IgD-negative memory B cell (primary cell): ENCODE results near the gene TSPEAR. TPM values are rescaled to one million over a fixed set of nuclear protein-coding genes. Genes with fewer than 3 reads are reported as not detected.
A peak's percentile ranks its signal among the peaks of the same experiment; 100 is the strongest.
"Not testable (repeated sequence)": the region's sequence is repeated elsewhere in the genome, so short reads cannot be mapped to it uniquely, and the experiment has no call there.

Experiments used
- H3K27ac Mint-ChIP-seq, 3 donors: one replicate each; pipeline ENCODE4 v1.8.0; 2020 to 2022; ENCODE audit warnings: mild to moderate bottlenecking in 3 of 3, mixed read lengths in 3 of 3, moderate library complexity in 1 of 3
- H3K27me3 Mint-ChIP-seq: one replicate; pipeline ENCODE4 v1.8.0; 2021; ENCODE audit warnings: mixed read lengths
- H3K36me3 Mint-ChIP-seq: one replicate; pipeline ENCODE4 v1.8.0; 2020; ENCODE audit warnings: mild to moderate bottlenecking, mixed read lengths
- H3K4me1 Mint-ChIP-seq, 3 donors: one replicate each; pipeline ENCODE4 v1.8.0; 2020 to 2022; ENCODE audit warnings: mixed read lengths in 3 of 3, mild to moderate bottlenecking in 1 of 3
- H3K4me3 Mint-ChIP-seq, 4 donors: one replicate each; pipeline ENCODE4 v1.8.0; 2020 to 2022; ENCODE audit warnings: mild to moderate bottlenecking in 4 of 4, mixed read lengths in 4 of 4, moderate library complexity in 3 of 4
- H3K9me3 Mint-ChIP-seq, 3 donors: one replicate each; pipeline ENCODE4 v1.8.0; 2020 to 2021; ENCODE audit warnings: mixed read lengths in 3 of 3, mild to moderate bottlenecking in 1 of 3
- polyA plus RNA-seq: library from polyadenylated mRNA; unstranded; fragments of 300-500 nt; fragmentation: Illumina TruSeq; gene quantifications from one replicate; pipeline ENCODE4 v1.2.3, GENCODE V29; 2021

Gene TSPEAR
- polyA plus RNA-seq, 1 donor from 2014 or later, result not detected

GRCh38 chr21:44703731-44704635 is 7.4 kb downstream of the TSPEAR start:
- Mint-ChIP-seq H3K27me3 (peaks cover 62% of the 10 kb centered on the region), H3K4me3 (no peak overlapping the region), H3K36me3 (no peaks in the 10 kb centered on the region), H3K4me1 (no peaks in the 10 kb centered on the region), H3K27ac (no peak overlapping the region), H3K9me3 (peaks cover 0 to 2% (median 0%) of the 10 kb centered on the region in 3 donors)

GRCh38 chr21:44702973-44703730 is 8.2 kb downstream of the TSPEAR start:
- Mint-ChIP-seq H3K4me3 (peak overlapping the region in 1 of 4 donors; percentile 33), H3K36me3 (no peaks in the 10 kb centered on the region), H3K4me1 (no peaks in the 10 kb centered on the region), H3K27ac (no peak overlapping the region), H3K27me3 (peaks cover 59% of the 10 kb centered on the region), H3K9me3 (peaks cover 0 to 2% (median 0%) of the 10 kb centered on the region in 3 donors)

- H3K27me3 Mint-ChIP-seq, result peaks cover 56% of the 10 kb centered on the region
- H3K27ac Mint-ChIP-seq, result no peak overlapping the region
- H3K4me1 Mint-ChIP-seq, result no peaks in the 10 kb centered on the region
Observed at GRCh38 chr21:44702111-44702972, 9.0 kb downstream of the TSPEAR start.

GRCh38 chr21:44701541-44701940 is 9.8 kb downstream of the TSPEAR start:
- Mint-ChIP-seq H3K4me3 (peak overlapping the region in 1 of 4 donors; percentile 65), H3K4me1 (no peaks in the 10 kb centered on the region), H3K27ac (no peak overlapping the region), H3K36me3 (no peaks in the 10 kb centered on the region), H3K27me3 (peaks cover 55% of the 10 kb centered on the region), H3K9me3 (peaks cover 0 to 2% (median 0%) of the 10 kb centered on the region in 3 donors)

More at GRCh38 chr21:44702111-44702972, 9.0 kb downstream of the TSPEAR start:
- Mint-ChIP-seq H3K9me3 (peaks cover 0 to 2% (median 0%) of the 10 kb centered on the region in 3 donors), H3K36me3 (no peaks in the 10 kb centered on the region), H3K4me3 (peak overlapping the region in 2 of 4 donors; percentile 17 to 33)

- peak overlapping the region in 1 of 4 donors; percentile 79 for H3K4me3 Mint-ChIP-seq
- H3K27me3 Mint-ChIP-seq, result peaks cover 57% of the 10 kb centered on the region
- H3K27ac Mint-ChIP-seq, result no peak overlapping the region
- no peaks in the 10 kb centered on the region for H3K36me3 Mint-ChIP-seq
- peaks cover 0 to 2% (median 0%) of the 10 kb centered on the region in 3 donors for H3K9me3 Mint-ChIP-seq
- no peaks in the 10 kb centered on the region for H3K4me1 Mint-ChIP-seq
Observed at GRCh38 chr21:44701023-44701400, 10.4 kb downstream of the TSPEAR start.

GRCh38 chr21:44700101-44701022 is 11.0 kb downstream of the TSPEAR start:
- Mint-ChIP-seq H3K27ac (no peak overlapping the region), H3K9me3 (peaks cover 0 to 2% (median 0%) of the 10 kb centered on the region in 3 donors), H3K4me3 (peak overlapping the region in 1 of 4 donors; percentile 79), H3K27me3 (peaks cover 53% of the 10 kb centered on the region), H3K4me1 (no peaks in the 10 kb centered on the region), H3K36me3 (no peaks in the 10 kb centered on the region)

- H3K27me3 Mint-ChIP-seq, result peaks cover 48% of the 10 kb centered on the region
- peaks cover 0 to 2% (median 0%) of the 10 kb centered on the region in 3 donors for H3K9me3 Mint-ChIP-seq
- H3K27ac Mint-ChIP-seq, result no peak overlapping the region
- no peaks in the 10 kb centered on the region for H3K4me1 Mint-ChIP-seq
- no peak overlapping the region for H3K4me3 Mint-ChIP-seq
- no peaks in the 10 kb centered on the region for H3K36me3 Mint-ChIP-seq
Observed at GRCh38 chr21:44699502-44700001, 11.8 kb downstream of the TSPEAR start.

GRCh38 chr21:44697811-44698734 is 13.3 kb downstream of the TSPEAR start:
- Mint-ChIP-seq H3K36me3 (no peaks in the 10 kb centered on the region), H3K27me3 (peaks cover 45% of the 10 kb centered on the region), H3K9me3 (peaks cover 2 to 11% (median 6%) of the 10 kb centered on the region in 3 donors), H3K27ac (no peak overlapping the region), H3K4me3 (no peak overlapping the region), H3K4me1 (peaks cover 0 to 1% (median 0%) of the 10 kb centered on the region in 3 donors)

GRCh38 chr21:44697172-44697810 is 14.1 kb downstream of the TSPEAR start, which contains the start of gene KRTAP10-12:
Gene KRTAP10-12, plus strand, starts transcription at chr21:44697172. Its CDS starts 30 bp downstream, at chr21:44697202.
- not testable (repeated sequence) for H3K4me1 Mint-ChIP-seq, H3K36me3 Mint-ChIP-seq, H3K27ac Mint-ChIP-seq
- Mint-ChIP-seq H3K4me3 (peak within 1 kb of the TSS in 1 of 4 donors; percentile 41), H3K27me3 (peaks cover 37% of the 10 kb centered on the region), H3K9me3 (peaks cover 2 to 19% (median 9%) of the 10 kb centered on the region in 3 donors)

- Mint-ChIP-seq H3K36me3 (peaks cover 3% of the 10 kb centered on the region), H3K4me1 (peaks cover 0 to 1% (median 0%) of the 10 kb centered on the region in 3 donors), H3K27me3 (peaks cover 32% of the 10 kb centered on the region), H3K4me3 (no peak overlapping the region), H3K27ac (no peak overlapping the region), H3K9me3 (peaks cover 2 to 23% (median 9%) of the 10 kb centered on the region in 3 donors)
Observed at GRCh38 chr21:44696572-44696971, 14.8 kb downstream of the TSPEAR start.

GRCh38 chr21:44695641-44696040 is 15.7 kb downstream of the TSPEAR start:
- H3K4me1 Mint-ChIP-seq, result peaks cover 0 to 1% (median 0%) of the 10 kb centered on the region in 3 donors
- peaks cover 26% of the 10 kb centered on the region for H3K27me3 Mint-ChIP-seq
- H3K4me3 Mint-ChIP-seq, result no peak overlapping the region
- no peak overlapping the region for H3K27ac Mint-ChIP-seq
- H3K36me3 Mint-ChIP-seq, result peaks cover 3% of the 10 kb centered on the region
- peaks cover 2 to 23% (median 9%) of the 10 kb centered on the region in 3 donors for H3K9me3 Mint-ChIP-seq

- Mint-ChIP-seq H3K9me3 (peaks cover 2 to 23% (median 9%) of the 10 kb centered on the region in 3 donors), H3K27ac (no peak overlapping the region), H3K36me3 (peaks cover 3% of the 10 kb centered on the region), H3K27me3 (peaks cover 28% of the 10 kb centered on the region), H3K4me3 (peak overlapping the region in 1 of 4 donors; percentile 52), H3K4me1 (peaks cover 0 to 1% (median 0%) of the 10 kb centered on the region in 3 donors)
Observed at GRCh38 chr21:44695184-44695583, 16.2 kb downstream of the TSPEAR start.
